ENCODE results near the gene MAP2K5.

MAP2K5 gene

GRCh38 chr15:67760901-67761300 is 218.4 kb downstream of the MAP2K5 start:
- in situ Hi-C loops (cut with HindIII; ENCODE audit: low sequenced_read_pairs), result no loop called here
- no peak overlapping the region for H3K4me3 ChIP-seq (ENCODE audit: low read depth, low read length)
- no peak for DNase-seq (ENCODE audit: low read depth, low spot score)
- no peak for TF ChIP-seq CTCF (IDR thresholded peaks at IDR 0.05; ENCODE audit: low read depth, low read length)

GRCh38 chr15:67761343-67761742 is 218.8 kb downstream of the MAP2K5 start:
- no peak for TF ChIP-seq CTCF (IDR thresholded peaks at IDR 0.05; ENCODE audit: low read depth, low read length)
- no peak for DNase-seq (ENCODE audit: low read depth, low spot score)
- in situ Hi-C loops (cut with HindIII; ENCODE audit: low sequenced_read_pairs), result no loop called here
- H3K4me3 ChIP-seq (ENCODE audit: low read depth, low read length), result no peak overlapping the region

GRCh38 chr15:67762610-67763368 is 220.3 kb downstream of the MAP2K5 start:
- DNase-seq (ENCODE audit: low read depth, low spot score), result no peak
- no peak overlapping the region for H3K4me3 ChIP-seq (ENCODE audit: low read depth, low read length)
- in situ Hi-C loops (cut with HindIII; ENCODE audit: low sequenced_read_pairs), result no loop called here
- TF ChIP-seq CTCF (IDR thresholded peaks at IDR 0.05; ENCODE audit: low read depth, low read length), result no peak

- no peak overlapping the region for H3K4me3 ChIP-seq (ENCODE audit: low read depth, low read length)
- TF ChIP-seq CTCF (IDR thresholded peaks at IDR 0.05; ENCODE audit: low read depth, low read length), result no peak
- DNase-seq (ENCODE audit: low read depth, low spot score), result no peak
- in situ Hi-C loops (cut with HindIII; ENCODE audit: low sequenced_read_pairs), result no loop called here
Measured at GRCh38 chr15:67765701-67766100, 223.2 kb downstream of the MAP2K5 start.

- TF ChIP-seq CTCF (IDR thresholded peaks at IDR 0.05; ENCODE audit: low read depth, low read length), result no peak
- H3K4me3 ChIP-seq (ENCODE audit: low read depth, low read length), result no peak overlapping the region
- DNase-seq (ENCODE audit: low read depth, low spot score), result no peak
- in situ Hi-C loops (cut with HindIII; ENCODE audit: low sequenced_read_pairs), result no loop called here
Measured at GRCh38 chr15:67766968-67767367, 224.5 kb downstream of the MAP2K5 start.

GRCh38 chr15:67768313-67768977 is 225.9 kb downstream of the MAP2K5 start:
- no peak for DNase-seq (ENCODE audit: low read depth, low spot score)
- no peak for TF ChIP-seq CTCF (IDR thresholded peaks at IDR 0.05; ENCODE audit: low read depth, low read length)
- in situ Hi-C loops (cut with HindIII; ENCODE audit: low sequenced_read_pairs), result no loop called here
- H3K4me3 ChIP-seq (ENCODE audit: low read depth, low read length), result no peak overlapping the region
